Upper lobe of right lung (tissue), 1 donor: ENCODE measurements around the gene ULK1. TPM values are rescaled to one million over a fixed set of nuclear protein-coding genes. Genes with fewer than 3 reads are reported as not detected.

Source experiments
- ATAC-seq: fragments of 200-7000 bp; cut with Tn5 transposase; one replicate; pipeline ENCODE4 v1.9.1; 2020; ENCODE audit warnings: mild to moderate bottlenecking, moderate library complexity
- DNase-seq: peaks from one replicate; pipeline ENCODE4 v3.0.0-alpha.2; 2020
- H3K27ac ChIP-seq: fragments of 200-600 bp; one replicate; pipeline ENCODE4 v1.8.0; 2022
- H3K27me3 ChIP-seq: fragments of 200-600 bp; one replicate; pipeline ENCODE4 v1.8.0; 2022; ENCODE audit warnings: mild to moderate bottlenecking
- H3K36me3 ChIP-seq: fragments of 200-600 bp; one replicate; pipeline ENCODE4 v1.8.0; 2022
- H3K4me1 ChIP-seq: fragments of 200-600 bp; one replicate; pipeline ENCODE4 v1.8.0; 2022
- H3K4me3 ChIP-seq: fragments of 200-600 bp; one replicate; pipeline ENCODE4 v1.8.0; 2022; ENCODE audit warnings: mild to moderate bottlenecking
- H3K9me3 ChIP-seq: fragments of 200-600 bp; one replicate; pipeline ENCODE4 v1.8.0; 2022
- intact Hi-C: fragments of 100-400 bp; cut with DNase I; formaldehyde crosslinking; loops from one replicate; pipeline ENCODE4 v1.11.0; 2022
- total RNA-seq: library from RNA; stranded (reverse); fragmentation: NEBNext Ultra II Directional; extraction: Animal tissue kit (Norgen Biotek cat#: 25700); gene quantifications from one replicate; pipeline ENCODE4 v1.2.1, GENCODE V29; 2021
- TF ChIP-seq, protein P1 (sequence below): fragments of 200-600 bp; IDR thresholded peaks from one replicate; pipeline ENCODE4 v1.8.0; 2022; ENCODE audit warnings: antibody characterized with exemption
- donor health status: DM: no; HTN: yes; CAD: no; lungs with severe emphysema.

Gene ULK1
- total RNA-seq, 1 donor from 2014 or later, result 32.4 TPM

DNA sequence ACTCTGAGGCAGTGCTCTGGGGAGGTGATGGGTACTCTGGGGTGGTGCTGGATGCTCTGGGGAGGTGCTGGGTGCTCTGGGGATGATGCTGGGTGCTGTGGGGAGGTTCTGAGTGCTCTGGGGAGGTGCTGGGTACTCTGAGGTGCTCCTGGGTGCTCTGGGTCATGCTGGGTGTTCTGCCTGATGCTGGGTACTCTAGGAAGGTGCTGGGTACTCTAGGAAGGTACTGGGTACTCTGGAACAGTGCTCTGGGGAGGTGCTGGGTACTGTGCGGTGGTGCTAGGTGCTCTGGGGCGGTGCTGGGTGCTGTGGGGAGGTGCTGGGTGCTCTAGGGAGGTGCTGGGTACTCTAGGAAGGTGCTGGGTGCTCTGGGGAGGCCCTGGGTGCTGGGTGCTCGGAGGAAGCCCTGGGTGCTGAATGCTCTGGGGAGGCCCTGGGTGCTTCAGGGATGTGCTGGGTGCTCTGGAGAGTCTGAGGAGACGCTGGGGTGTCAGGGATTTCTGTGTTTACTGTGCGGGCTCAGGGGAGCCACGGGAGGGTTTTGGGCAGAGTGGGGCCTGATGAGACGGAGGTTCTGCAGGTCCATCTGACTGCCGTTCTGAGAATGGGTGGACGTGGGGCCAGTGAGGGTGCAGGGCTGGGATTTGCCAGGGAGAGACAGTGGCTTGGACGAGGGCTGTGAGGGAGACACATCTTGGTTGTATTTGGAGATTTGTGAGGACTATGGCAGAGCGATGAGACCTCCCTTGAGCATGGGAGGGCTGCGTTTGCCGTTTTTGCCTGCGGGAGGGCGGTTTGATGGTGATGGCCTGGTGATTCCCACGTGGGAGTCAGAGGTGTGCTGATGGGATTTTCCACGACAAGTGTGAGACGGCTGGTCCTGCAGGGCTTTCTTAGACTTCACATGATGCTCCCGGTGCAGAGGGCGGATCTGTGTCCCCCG is 36.2 kb upstream of the ULK1 start:
- peaks cover 9% of the 10 kb centered on the region for H3K4me1 ChIP-seq
- TF ChIP-seq, protein P1, sequence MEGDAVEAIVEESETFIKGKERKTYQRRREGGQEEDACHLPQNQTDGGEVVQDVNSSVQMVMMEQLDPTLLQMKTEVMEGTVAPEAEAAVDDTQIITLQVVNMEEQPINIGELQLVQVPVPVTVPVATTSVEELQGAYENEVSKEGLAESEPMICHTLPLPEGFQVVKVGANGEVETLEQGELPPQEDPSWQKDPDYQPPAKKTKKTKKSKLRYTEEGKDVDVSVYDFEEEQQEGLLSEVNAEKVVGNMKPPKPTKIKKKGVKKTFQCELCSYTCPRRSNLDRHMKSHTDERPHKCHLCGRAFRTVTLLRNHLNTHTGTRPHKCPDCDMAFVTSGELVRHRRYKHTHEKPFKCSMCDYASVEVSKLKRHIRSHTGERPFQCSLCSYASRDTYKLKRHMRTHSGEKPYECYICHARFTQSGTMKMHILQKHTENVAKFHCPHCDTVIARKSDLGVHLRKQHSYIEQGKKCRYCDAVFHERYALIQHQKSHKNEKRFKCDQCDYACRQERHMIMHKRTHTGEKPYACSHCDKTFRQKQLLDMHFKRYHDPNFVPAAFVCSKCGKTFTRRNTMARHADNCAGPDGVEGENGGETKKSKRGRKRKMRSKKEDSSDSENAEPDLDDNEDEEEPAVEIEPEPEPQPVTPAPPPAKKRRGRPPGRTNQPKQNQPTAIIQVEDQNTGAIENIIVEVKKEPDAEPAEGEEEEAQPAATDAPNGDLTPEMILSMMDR, result no peak
- no peak overlapping the region for H3K4me3 ChIP-seq
- no peaks in the 10 kb centered on the region for H3K9me3 ChIP-seq
- ATAC-seq (no peak), DNase-seq (no peak)
- peaks cover 10% of the 10 kb centered on the region for H3K27me3 ChIP-seq
- no peak overlapping the region for H3K27ac ChIP-seq
- H3K36me3 ChIP-seq, result no peaks in the 10 kb centered on the region
- intact Hi-C loops, result no loop called here

DNA sequence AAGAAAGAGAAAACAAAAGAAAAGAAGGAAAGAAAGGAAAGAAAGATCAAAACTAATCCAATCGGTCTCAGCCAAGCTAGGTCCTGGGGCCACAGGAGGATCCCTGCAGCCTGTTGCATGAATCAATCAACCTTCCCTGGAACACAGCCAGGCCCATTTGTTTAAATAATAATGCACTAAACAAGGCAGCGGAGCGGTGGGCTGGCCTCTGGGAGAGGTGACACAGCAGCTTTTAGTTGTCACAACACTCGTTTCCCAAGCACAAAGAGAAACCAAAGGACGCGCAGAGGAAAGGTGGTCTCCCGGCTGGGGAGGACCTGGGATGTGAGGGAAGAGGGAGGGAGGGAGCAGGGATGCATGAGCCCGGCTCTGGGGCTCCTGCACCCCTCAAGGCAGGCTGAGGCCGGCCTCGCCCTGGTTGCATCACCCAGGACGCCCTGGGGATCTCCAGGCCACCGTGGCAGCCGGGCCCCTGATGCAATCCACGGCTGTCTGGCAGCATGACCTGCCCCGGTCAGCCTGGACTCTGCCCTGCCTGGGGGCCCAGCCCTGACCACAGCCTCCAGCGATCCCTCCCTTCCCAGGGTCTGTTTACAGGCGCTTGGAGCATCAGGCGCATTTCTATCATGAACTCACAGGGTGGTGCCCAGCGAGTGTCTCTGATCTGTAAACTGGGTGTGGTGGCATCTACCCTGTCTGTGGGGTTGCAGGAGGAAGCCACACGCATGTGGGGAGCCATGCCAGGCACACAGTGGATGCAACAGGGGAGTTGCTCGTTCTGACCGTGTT is 33.8 kb upstream of the ULK1 start:
- peak overlapping the region; percentile 23 for H3K4me3 ChIP-seq
- intact Hi-C loops, result no loop called here
- no peaks in the 10 kb centered on the region for H3K36me3 ChIP-seq
- peak; percentile 84 for ATAC-seq
- TF ChIP-seq, protein P1, result no peak
- H3K27ac ChIP-seq, result no peak overlapping the region
- peaks cover 5% of the 10 kb centered on the region for H3K27me3 ChIP-seq
- peak; percentile 81 for DNase-seq
- no peaks in the 10 kb centered on the region for H3K9me3 ChIP-seq
- peaks cover 9% of the 10 kb centered on the region for H3K4me1 ChIP-seq

DNA sequence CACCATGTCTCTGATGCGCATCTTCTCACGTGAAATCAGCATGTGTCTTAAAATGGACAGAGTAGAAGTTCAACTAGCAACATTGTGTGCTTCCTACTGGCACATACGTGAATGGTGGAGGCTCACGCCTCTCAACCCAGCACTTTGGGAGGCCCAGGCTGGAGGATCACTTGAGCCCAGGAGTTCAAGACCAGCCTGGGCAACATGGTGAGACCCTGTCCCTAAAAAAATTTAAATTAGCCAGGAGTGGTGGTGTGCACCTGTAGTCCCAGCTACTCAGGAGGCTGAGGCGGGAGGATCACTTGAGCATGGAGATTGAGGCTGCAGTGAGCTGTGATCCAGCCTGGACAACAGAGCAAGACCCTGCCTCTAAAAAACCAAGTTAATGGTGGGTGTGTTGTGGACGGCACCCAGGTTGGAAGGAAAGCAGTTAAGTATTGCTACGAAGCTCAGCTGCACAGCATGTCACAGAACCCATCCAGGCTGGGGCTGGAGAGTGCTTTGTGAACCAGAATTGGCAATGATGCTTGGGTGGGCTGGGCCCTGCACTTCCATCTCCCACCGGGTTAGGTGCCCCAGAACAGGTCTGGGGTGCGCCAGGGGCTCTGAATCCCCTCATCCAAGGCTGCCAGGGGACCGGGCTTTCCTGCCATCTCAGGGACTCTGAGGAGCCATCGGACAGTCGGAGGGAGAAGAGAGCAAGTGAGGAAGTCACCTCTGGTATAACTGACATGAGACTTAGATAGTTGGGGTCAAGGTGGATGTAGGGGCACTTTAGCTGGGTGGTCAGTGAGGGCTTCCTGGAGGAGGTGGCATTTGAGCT is 33.0 kb upstream of the ULK1 start:
- DNase-seq, result no peak
- peaks cover 9% of the 10 kb centered on the region for H3K4me1 ChIP-seq
- H3K27ac ChIP-seq, result no peak overlapping the region
- no peaks in the 10 kb centered on the region for H3K27me3 ChIP-seq
- intact Hi-C loops, result no loop called here
- H3K4me3 ChIP-seq, result no peak overlapping the region
- TF ChIP-seq, protein P1, result no peak
- no peaks in the 10 kb centered on the region for H3K36me3 ChIP-seq
- no peak for ATAC-seq
- H3K9me3 ChIP-seq, result no peaks in the 10 kb centered on the region

DNA sequence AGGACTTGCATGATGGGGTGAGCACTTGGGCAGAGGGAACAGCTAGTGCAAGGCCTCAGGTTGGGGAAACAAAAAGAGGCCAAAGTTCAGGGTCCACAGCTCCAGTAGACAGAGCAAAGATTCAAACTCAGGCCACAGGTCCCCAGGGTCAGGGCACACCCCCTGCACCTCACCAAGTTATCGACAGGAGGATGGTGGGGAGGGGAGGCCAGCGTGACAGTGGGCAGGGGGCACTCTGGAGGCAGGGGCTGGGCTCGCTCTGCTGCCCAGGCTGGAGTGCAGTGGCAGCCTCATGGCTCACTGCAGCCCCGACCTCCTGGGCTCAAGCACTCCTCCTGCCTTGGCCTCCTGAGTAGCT is 32.4 kb upstream of the ULK1 start:
- H3K4me1 ChIP-seq, result peaks cover 9% of the 10 kb centered on the region
- no peaks in the 10 kb centered on the region for H3K9me3 ChIP-seq
- intact Hi-C loops, result no loop called here
- no peaks in the 10 kb centered on the region for H3K27me3 ChIP-seq
- TF ChIP-seq, protein P1, result no peak
- H3K36me3 ChIP-seq, result no peaks in the 10 kb centered on the region
- ATAC-seq (no peak), DNase-seq (no peak)
- H3K27ac ChIP-seq, result no peak overlapping the region
- H3K4me3 ChIP-seq, result no peak overlapping the region

DNA sequence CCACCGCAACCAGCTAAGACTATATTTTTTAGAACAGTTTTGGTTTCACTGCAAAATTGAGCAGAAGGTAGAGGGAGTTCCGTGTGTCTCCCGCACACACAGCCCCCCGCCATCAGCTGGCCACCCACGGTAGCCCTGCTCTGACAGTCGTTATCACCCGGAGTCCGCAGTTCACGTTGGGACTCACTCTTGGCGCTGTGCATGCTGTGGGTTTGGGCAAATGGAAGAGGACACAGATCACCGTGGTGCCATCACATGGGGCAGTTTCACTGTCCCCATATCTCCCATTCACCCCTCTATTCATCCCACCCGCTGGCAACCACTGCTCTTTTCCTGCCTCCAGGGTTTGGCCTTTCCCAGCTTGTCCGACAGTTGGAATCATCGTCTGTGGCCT is 31.8 kb upstream of the ULK1 start:
- no peak for ATAC-seq
- Histone ChIP-seq H3K4me1 (peaks cover 9% of the 10 kb centered on the region), H3K27me3 (no peaks in the 10 kb centered on the region), H3K9me3 (no peaks in the 10 kb centered on the region), H3K4me3 (no peak overlapping the region), H3K27ac (no peak overlapping the region), H3K36me3 (no peaks in the 10 kb centered on the region)
- TF ChIP-seq, protein P1, result no peak
- intact Hi-C loops, result no loop called here
- DNase-seq, result no peak
